Neural cell (in vitro differentiated cells): Measurements from ENCODE around the gene SSTR4. TPM values are rescaled to one million over a fixed set of nuclear protein-coding genes. Genes with fewer than 3 reads are reported as not detected.

Source experiments
- H2AFZ ChIP-seq: fragments of 200-600, 300-800 bp; sonication (generic), shearing (Covaris generic); 2 replicates; pipeline ENCODE4 v1.6.0; 2014; ENCODE audit warnings: low read depth, mild to moderate bottlenecking, antibody characterized with exemption, low read length, moderate library complexity
- H3F3A ChIP-seq: fragments of 200-600 bp; shearing (Covaris generic); 2 replicates; pipeline ENCODE4 v1.6.1; 2016; ENCODE audit warnings: mild to moderate bottlenecking, moderate library complexity, mixed read lengths, antibody characterized with exemption, low read length; ENCODE audit not compliant: insufficient read depth, poor library complexity, severe bottlenecking
- H3K27ac ChIP-seq: fragments of 200-600, 300-800 bp; sonication (generic), shearing (Covaris generic); 2 replicates; pipeline ENCODE4 v1.5.1; 2014; ENCODE audit warnings: mild to moderate bottlenecking, low read length, moderate library complexity
- H3K27me3 ChIP-seq: fragments of 300-800, 200-600 bp; sonication (generic), shearing (Covaris generic); 2 replicates; pipeline ENCODE4 v1.6.0; 2014; ENCODE audit warnings: mild to moderate bottlenecking, low read depth, low read length, moderate library complexity; ENCODE audit not compliant: insufficient read depth
- H3K36me3 ChIP-seq: fragments of 300-800, 200-600 bp; sonication (generic), shearing (Covaris generic); 2 replicates; pipeline ENCODE4 v1.5.1; 2014; ENCODE audit warnings: mild to moderate bottlenecking, antibody characterized with exemption, low read length, moderate library complexity; ENCODE audit not compliant: insufficient read depth
- H3K4me2 ChIP-seq: fragments of 300-800, 200-600 bp; sonication (generic), shearing (Covaris generic); 2 replicates; pipeline ENCODE4 v1.6.0; 2014; ENCODE audit warnings: mild to moderate bottlenecking, low read length
- H3K4me3 ChIP-seq: fragments of 300-800, 200-600 bp; sonication (generic), shearing (Covaris generic); 2 replicates; pipeline ENCODE4 v1.5.1; 2014; ENCODE audit warnings: mild to moderate bottlenecking, low read length, moderate library complexity
- H3K79me2 ChIP-seq: fragments of 200-600 bp; shearing (Covaris generic); replicated peaks from 2 replicates; pipeline ENCODE4 v1.6.0; 2014; ENCODE audit warnings: mild to moderate bottlenecking, low read length, moderate library complexity; ENCODE audit not compliant: insufficient read depth
- H3K9ac ChIP-seq: fragments of 300-800, 200-600 bp; sonication (generic), shearing (Covaris generic); 2 replicates; pipeline ENCODE4 v1.6.1; 2016; ENCODE audit warnings: mild to moderate bottlenecking, low read length, mixed read lengths
- H3K9me2 ChIP-seq: fragments of 200-600 bp; shearing (Covaris generic); 2 replicates; pipeline ENCODE4 v1.6.1; 2016; ENCODE audit warnings: mild to moderate bottlenecking, low read length, mixed read lengths; ENCODE audit not compliant: insufficient read depth
- H3K9me3 ChIP-seq: fragments of 200-600, 300-800 bp; sonication (generic), shearing (Covaris generic); 2 replicates; pipeline ENCODE4 v1.6.1; 2016; ENCODE audit warnings: mild to moderate bottlenecking, mixed run types, low read length, moderate library complexity, mixed read lengths
- H4K20me1 ChIP-seq: fragments of 200-600 bp; shearing (Covaris generic); 2 replicates; pipeline ENCODE4 v1.6.1; 2016; ENCODE audit warnings: mild to moderate bottlenecking, mixed run types; ENCODE audit not compliant: insufficient read depth
- CTCF ChIP-seq: fragments of 450-650 bp; IDR thresholded peaks from 2 replicates; pipeline ENCODE4 v1.5.1; 2014; ENCODE audit warnings: antibody characterized with exemption, mild to moderate bottlenecking, moderate library complexity; ENCODE audit not compliant: poor library complexity, severe bottlenecking
- EP300 ChIP-seq: fragments of 450-650 bp; conservative IDR thresholded peaks from 2 replicates; pipeline ENCODE4 v1.6.1; 2014; ENCODE audit warnings: antibody characterized with exemption, mild to moderate bottlenecking, moderate library complexity; ENCODE audit not compliant: poor library complexity, severe bottlenecking
- EZH2 ChIP-seq: fragments of 200-600, 300-800 bp; shearing (Covaris generic), sonication (generic); IDR thresholded peaks from 2 replicates; pipeline ENCODE4 v1.6.1; 2014; ENCODE audit warnings: antibody characterized with exemption, low read length, borderline replicate concordance, mild to moderate bottlenecking; ENCODE audit not compliant: insufficient read depth, poor library complexity, severe bottlenecking
- MXI1 ChIP-seq: fragments of 450-650 bp; conservative IDR thresholded peaks from 2 replicates; pipeline ENCODE4 v1.6.1; 2014; ENCODE audit warnings: antibody characterized with exemption, mild to moderate bottlenecking; ENCODE audit not compliant: poor library complexity, severe bottlenecking
- POLR2AphosphoS5 ChIP-seq: IDR thresholded peaks from 2 replicates; pipeline ENCODE4 v1.6.1; 2012
- RAD21 ChIP-seq: fragments of 450-650 bp; conservative IDR thresholded peaks from 2 replicates; pipeline ENCODE4 v1.6.1; 2014; ENCODE audit warnings: antibody characterized with exemption, mild to moderate bottlenecking, moderate library complexity
- REST ChIP-seq: IDR thresholded peaks from 2 replicates; pipeline ENCODE4 v1.6.1; 2012; ENCODE audit warnings: borderline replicate concordance
- SMC3 ChIP-seq: fragments of 450-650 bp; conservative IDR thresholded peaks from 2 replicates; pipeline ENCODE4 v1.6.1; 2014; ENCODE audit warnings: antibody characterized with exemption, mild to moderate bottlenecking, moderate library complexity; ENCODE audit not compliant: poor library complexity
- TAF1 ChIP-seq: IDR thresholded peaks from 2 replicates; pipeline ENCODE4 v1.6.1; 2012; ENCODE audit warnings: low read depth
- polyA plus RNA-seq: library from polyadenylated mRNA; depleted of rRNA; stranded (reverse); fragments of >200 nt; gene quantifications from 2 replicates; pipeline ENCODE4 v1.2.3, GENCODE V29; 2014

The SSTR4 gene
- polyA plus RNA-seq, 1 donor from 2014 or later = not detected

GRCh38 chr20:23003881-23004460 lies 31.1 kb upstream of the SSTR4 start:
- no peak overlapping the region for H2AFZ ChIP-seq
- no peaks in the 10 kb centered on the region for H3K27me3 ChIP-seq
- no peaks in the 10 kb centered on the region for H3K36me3 ChIP-seq
- no peak for TF ChIP-seq REST
- TF ChIP-seq RAD21 = no peak
- TF ChIP-seq CTCF = no peak
- TF ChIP-seq EP300 = no peak
- TF ChIP-seq MXI1 = no peak
- no peak for TF ChIP-seq SMC3
- no peak for TF ChIP-seq EZH2
- TF ChIP-seq TAF1 = no peak
- no peaks in the 10 kb centered on the region for H3K9me3 ChIP-seq
- H3K9me2 ChIP-seq = no peaks in the 10 kb centered on the region
- H3K4me2 ChIP-seq = no peak overlapping the region
- H4K20me1 ChIP-seq = no peaks in the 10 kb centered on the region
- no peaks in the 10 kb centered on the region for H3K79me2 ChIP-seq
- no peaks in the 10 kb centered on the region for H3F3A ChIP-seq
- H3K9ac ChIP-seq = no peak overlapping the region
- no peak overlapping the region for H3K27ac ChIP-seq
- H3K4me3 ChIP-seq = no peak overlapping the region

- TF ChIP-seq TAF1 = no peak
- TF ChIP-seq EZH2 = no peak
- TF ChIP-seq POLR2AphosphoS5 = no peak
- TF ChIP-seq MXI1 = no peak
- no peak for TF ChIP-seq CTCF
- no peak for TF ChIP-seq RAD21
- no peak for TF ChIP-seq EP300
- TF ChIP-seq SMC3 = no peak
- no peak for TF ChIP-seq REST
- Histone ChIP-seq H3K9me2 (no peaks in the 10 kb centered on the region), H4K20me1 (no peaks in the 10 kb centered on the region), H3K27me3 (no peaks in the 10 kb centered on the region), H3F3A (no peaks in the 10 kb centered on the region), H3K9ac (no peak overlapping the region), H2AFZ (no peak overlapping the region), H3K27ac (no peak overlapping the region), H3K79me2 (no peaks in the 10 kb centered on the region), H3K4me2 (no peak overlapping the region), H3K9me3 (no peaks in the 10 kb centered on the region), H3K36me3 (no peaks in the 10 kb centered on the region), H3K4me3 (no peak overlapping the region)
These were observed 29.3 kb upstream of the SSTR4 start for GRCh38 chr20:23005776-23006175.
